Activated T-cell treated with anti-CD3 and anti-CD28 coated beads, Interleukin-2, amount 50 U/mL, for 1 hour (primary cell): ENCODE data around the gene LANCL2.
"Not testable (repeated sequence)": the region's sequence is repeated elsewhere in the genome, so short reads cannot be mapped to it uniquely, and the experiment has no call there.

Experiments
- DNase-seq: peaks from one replicate; pipeline ENCODE4 v3.0.0-alpha.2; 2020

The LANCL2 gene

GRCh38 chr7:55409482-55410225 is 44.5 kb downstream of the LANCL2 start:
- no peak for DNase-seq

- DNase-seq: no peak
These were observed 45.6 kb downstream of the LANCL2 start for GRCh38 chr7:55410667-55411239.

GRCh38 chr7:55411844-55412243 is 46.7 kb downstream of the LANCL2 start:
- DNase-seq: no peak

GRCh38 chr7:55413442-55413841 is 48.3 kb downstream of the LANCL2 start:
- no peak for DNase-seq

- peak; percentile 75 for DNase-seq
These were observed 50.1 kb downstream of the LANCL2 start for GRCh38 chr7:55415173-55415778.

- not testable (repeated sequence) for DNase-seq
These were observed 52.3 kb downstream of the LANCL2 start for GRCh38 chr7:55417456-55417855.

GRCh38 chr7:55420530-55420929 is 55.4 kb downstream of the LANCL2 start:
- no peak for DNase-seq

GRCh38 chr7:55423277-55423711 is 58.2 kb downstream of the LANCL2 start:
- DNase-seq: no peak

- no peak for DNase-seq
These were observed 58.8 kb downstream of the LANCL2 start for GRCh38 chr7:55423891-55424290.

GRCh38 chr7:55425141-55425752 is 60.1 kb downstream of the LANCL2 start:
- no peak for DNase-seq

GRCh38 chr7:55426676-55427075 is 61.5 kb downstream of the LANCL2 start:
- no peak for DNase-seq

GRCh38 chr7:55427342-55427741 is 62.2 kb downstream of the LANCL2 start:
- no peak for DNase-seq

- DNase-seq: no peak
These were observed 62.7 kb downstream of the LANCL2 start for GRCh38 chr7:55427800-55428199.

GRCh38 chr7:55429835-55430499 is 64.8 kb downstream of the LANCL2 start:
- DNase-seq: no peak

GRCh38 chr7:55431898-55432297 is 66.8 kb downstream of the LANCL2 start:
- no peak for DNase-seq

- no peak for DNase-seq
These were observed 67.4 kb downstream of the LANCL2 start for GRCh38 chr7:55432506-55432905.

- no peak for DNase-seq
These were observed 68.0 kb downstream of the LANCL2 start for GRCh38 chr7:55432939-55433784.

- no peak for DNase-seq
These were observed 70.3 kb downstream of the LANCL2 start for GRCh38 chr7:55435466-55435865.

- DNase-seq: no peak
These were observed 71.3 kb downstream of the LANCL2 start for GRCh38 chr7:55436457-55436856.

- no peak for DNase-seq
These were observed 72.2 kb downstream of the LANCL2 start for GRCh38 chr7:55437375-55437774.

- DNase-seq: no peak
These were observed 73.1 kb downstream of the LANCL2 start for GRCh38 chr7:55438085-55438756.
